ENCODE results near the gene SDR42E2.

DNA sequence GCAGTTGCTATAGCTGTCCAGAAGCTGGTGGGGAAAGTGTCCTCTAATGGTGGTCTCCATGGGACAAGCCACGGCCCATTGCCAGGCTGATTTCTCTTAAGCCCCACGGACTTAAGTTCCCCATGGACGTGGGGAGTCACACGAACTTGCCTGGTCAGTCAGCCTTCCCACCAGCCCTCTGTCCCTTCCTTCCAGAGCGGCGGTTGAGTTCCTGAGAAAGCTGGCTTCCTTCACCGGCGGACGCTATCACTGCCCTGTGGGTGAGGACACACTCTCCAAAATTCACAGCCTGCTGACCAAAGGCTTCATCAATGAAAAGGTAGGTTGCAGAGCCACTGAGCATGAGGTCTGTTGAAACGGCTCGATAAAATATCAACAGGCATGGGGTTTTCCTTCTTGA is 10.0 kb upstream of the SDR42E2 start:
- TF ChIP-seq GABPA (IDR thresholded peaks at IDR 0.05 in 1 of 2, conservative IDR thresholded peaks at IDR 0.05 in 1 of 2): no peak
- TF ChIP-seq YY1 (IDR thresholded peaks at IDR 0.05): no peak
- TF ChIP-seq, protein P1, sequence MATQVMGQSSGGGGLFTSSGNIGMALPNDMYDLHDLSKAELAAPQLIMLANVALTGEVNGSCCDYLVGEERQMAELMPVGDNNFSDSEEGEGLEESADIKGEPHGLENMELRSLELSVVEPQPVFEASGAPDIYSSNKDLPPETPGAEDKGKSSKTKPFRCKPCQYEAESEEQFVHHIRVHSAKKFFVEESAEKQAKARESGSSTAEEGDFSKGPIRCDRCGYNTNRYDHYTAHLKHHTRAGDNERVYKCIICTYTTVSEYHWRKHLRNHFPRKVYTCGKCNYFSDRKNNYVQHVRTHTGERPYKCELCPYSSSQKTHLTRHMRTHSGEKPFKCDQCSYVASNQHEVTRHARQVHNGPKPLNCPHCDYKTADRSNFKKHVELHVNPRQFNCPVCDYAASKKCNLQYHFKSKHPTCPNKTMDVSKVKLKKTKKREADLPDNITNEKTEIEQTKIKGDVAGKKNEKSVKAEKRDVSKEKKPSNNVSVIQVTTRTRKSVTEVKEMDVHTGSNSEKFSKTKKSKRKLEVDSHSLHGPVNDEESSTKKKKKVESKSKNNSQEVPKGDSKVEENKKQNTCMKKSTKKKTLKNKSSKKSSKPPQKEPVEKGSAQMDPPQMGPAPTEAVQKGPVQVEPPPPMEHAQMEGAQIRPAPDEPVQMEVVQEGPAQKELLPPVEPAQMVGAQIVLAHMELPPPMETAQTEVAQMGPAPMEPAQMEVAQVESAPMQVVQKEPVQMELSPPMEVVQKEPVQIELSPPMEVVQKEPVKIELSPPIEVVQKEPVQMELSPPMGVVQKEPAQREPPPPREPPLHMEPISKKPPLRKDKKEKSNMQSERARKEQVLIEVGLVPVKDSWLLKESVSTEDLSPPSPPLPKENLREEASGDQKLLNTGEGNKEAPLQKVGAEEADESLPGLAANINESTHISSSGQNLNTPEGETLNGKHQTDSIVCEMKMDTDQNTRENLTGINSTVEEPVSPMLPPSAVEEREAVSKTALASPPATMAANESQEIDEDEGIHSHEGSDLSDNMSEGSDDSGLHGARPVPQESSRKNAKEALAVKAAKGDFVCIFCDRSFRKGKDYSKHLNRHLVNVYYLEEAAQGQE (IDR thresholded peaks at IDR 0.05): no peak
- TF ChIP-seq, protein P2, sequence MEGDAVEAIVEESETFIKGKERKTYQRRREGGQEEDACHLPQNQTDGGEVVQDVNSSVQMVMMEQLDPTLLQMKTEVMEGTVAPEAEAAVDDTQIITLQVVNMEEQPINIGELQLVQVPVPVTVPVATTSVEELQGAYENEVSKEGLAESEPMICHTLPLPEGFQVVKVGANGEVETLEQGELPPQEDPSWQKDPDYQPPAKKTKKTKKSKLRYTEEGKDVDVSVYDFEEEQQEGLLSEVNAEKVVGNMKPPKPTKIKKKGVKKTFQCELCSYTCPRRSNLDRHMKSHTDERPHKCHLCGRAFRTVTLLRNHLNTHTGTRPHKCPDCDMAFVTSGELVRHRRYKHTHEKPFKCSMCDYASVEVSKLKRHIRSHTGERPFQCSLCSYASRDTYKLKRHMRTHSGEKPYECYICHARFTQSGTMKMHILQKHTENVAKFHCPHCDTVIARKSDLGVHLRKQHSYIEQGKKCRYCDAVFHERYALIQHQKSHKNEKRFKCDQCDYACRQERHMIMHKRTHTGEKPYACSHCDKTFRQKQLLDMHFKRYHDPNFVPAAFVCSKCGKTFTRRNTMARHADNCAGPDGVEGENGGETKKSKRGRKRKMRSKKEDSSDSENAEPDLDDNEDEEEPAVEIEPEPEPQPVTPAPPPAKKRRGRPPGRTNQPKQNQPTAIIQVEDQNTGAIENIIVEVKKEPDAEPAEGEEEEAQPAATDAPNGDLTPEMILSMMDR (IDR thresholded peaks at IDR 0.05; ENCODE audit: low read depth, low read length, missing input control): no peak
